AG09309 (cell line): ENCODE measurements around the gene ERI3.

ENCODE experiments used
- DNase-seq: peaks from one replicate; pipeline ENCODE4 v3.0.0-alpha.2; 2010; ENCODE audit warnings: low read depth
- H3K4me3 ChIP-seq: 2 replicates; pipeline ENCODE4 v1.5.1; 2011; ENCODE audit warnings: mild to moderate bottlenecking, low read depth, low read length, moderate library complexity; ENCODE audit not compliant: control insufficient read depth
- TF ChIP-seq, protein P1 (sequence below): IDR thresholded peaks from 2 replicates; pipeline ENCODE4 v1.5.1; 2011; ENCODE audit warnings: mild to moderate bottlenecking, low read depth, low read length, inconsistent platforms; ENCODE audit not compliant: insufficient read depth, control insufficient read depth; ENCODE audit errors: missing control alignments

Gene ERI3

DNA sequence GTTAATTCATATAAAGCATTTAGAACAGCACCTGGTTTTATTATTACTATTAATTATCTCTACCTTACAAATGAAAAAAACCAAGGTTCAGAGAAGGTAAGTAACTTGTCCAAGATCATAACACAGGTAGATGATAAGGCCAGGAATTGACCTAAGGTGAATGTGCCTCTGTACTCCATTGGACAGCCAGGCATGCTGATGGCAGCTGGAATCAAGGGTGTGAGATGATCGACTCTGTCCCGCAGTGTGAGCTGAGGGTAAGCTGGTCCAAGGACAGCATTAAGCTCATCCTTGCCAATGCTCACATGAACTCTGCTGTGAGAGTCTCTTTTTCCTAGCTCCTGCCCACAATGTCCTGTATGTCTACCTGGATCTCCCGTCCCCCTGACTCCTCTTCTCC, 83.4 kb downstream of the ERI3 start:
- no peak for DNase-seq
- H3K4me3 ChIP-seq, result no peak overlapping the region
- TF ChIP-seq, protein P1, sequence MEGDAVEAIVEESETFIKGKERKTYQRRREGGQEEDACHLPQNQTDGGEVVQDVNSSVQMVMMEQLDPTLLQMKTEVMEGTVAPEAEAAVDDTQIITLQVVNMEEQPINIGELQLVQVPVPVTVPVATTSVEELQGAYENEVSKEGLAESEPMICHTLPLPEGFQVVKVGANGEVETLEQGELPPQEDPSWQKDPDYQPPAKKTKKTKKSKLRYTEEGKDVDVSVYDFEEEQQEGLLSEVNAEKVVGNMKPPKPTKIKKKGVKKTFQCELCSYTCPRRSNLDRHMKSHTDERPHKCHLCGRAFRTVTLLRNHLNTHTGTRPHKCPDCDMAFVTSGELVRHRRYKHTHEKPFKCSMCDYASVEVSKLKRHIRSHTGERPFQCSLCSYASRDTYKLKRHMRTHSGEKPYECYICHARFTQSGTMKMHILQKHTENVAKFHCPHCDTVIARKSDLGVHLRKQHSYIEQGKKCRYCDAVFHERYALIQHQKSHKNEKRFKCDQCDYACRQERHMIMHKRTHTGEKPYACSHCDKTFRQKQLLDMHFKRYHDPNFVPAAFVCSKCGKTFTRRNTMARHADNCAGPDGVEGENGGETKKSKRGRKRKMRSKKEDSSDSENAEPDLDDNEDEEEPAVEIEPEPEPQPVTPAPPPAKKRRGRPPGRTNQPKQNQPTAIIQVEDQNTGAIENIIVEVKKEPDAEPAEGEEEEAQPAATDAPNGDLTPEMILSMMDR, result no peak

DNA sequence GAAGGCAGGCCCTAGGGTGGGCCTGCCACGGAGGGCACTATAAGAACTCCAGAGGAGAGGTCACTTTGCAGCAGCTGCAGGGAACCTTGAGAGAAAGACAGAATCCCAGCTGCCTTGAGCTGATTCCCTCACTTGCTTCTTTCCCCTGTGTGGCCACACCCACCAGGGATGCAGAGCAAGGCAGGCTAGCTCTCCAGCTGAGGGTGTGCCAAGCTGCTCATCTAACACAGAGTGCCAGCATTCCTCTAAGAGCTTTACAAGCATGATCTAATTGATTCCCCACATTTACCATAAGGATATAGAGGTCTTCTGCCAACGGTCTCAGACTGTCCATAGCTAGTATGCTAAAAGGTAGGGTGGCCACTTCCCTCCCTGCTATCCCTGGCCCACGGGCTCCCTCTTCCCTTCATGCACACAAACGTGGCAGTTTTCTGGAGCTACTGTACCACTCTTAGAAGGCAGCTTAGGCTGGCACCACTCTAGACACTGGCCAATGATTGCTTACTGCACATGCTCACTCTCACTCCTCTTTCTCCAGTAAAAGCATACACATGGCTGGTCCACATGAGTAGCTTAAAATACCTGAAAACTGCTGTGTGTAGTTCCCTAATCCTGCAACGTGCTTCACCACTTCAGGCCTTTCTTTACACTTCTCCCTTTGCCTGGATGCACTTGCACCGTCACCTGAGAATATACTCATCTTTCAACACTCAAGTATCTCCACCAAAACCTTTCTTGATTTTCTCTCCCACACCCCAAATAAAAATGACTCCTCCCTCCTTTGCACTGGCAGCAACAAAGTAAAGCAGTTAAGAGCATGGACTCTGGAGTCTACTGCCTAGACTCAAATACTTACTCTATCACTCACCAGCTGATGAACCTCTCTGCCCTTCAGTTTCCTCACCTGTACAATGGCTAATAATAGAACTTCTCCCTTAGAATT, 84.1 kb downstream of the ERI3 start:
- no peak overlapping the region for H3K4me3 ChIP-seq
- TF ChIP-seq, protein P1, result no peak
- no peak for DNase-seq

DNA sequence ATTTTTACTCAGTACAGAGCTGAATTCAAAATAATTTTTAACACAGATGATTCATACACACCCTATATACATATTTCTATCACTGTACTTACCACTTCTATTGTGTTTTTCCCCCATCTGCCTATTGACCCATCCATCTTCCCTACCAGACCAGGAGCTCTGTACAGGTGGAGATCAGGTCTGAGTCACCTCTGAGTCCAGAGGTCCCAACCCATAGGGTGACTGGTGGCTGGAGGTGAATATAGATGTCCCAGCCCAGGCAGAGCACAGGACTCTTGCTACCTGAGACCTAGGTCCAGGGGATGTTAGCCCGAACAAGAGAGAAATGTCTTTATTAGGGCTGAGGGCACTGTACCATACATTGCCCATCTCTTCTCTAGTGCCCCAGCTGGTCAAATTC, 87.0 kb downstream of the ERI3 start:
- DNase-seq, result no peak
- H3K4me3 ChIP-seq, result no peak overlapping the region
- TF ChIP-seq, protein P1, result no peak

DNA sequence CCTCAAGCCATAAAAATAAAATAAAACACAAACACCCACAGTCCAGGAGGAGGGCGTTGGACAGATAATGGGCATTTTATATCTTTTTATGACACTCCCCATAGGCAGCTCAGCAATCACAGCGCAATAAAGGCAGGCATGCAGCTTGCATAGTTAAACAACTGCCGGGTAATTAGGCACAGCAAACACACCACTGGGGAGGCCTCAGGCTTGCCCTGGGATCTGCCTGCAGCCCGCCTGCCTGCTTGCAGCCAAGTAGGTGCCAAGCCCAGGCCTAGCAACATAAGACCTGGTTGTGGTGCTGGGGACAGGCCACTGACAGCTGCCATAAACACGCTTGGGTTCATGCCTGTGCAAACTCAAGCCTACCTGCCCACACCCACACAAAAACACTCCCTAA, 87.6 kb downstream of the ERI3 start:
- DNase-seq, result no peak
- TF ChIP-seq, protein P1, result no peak
- H3K4me3 ChIP-seq, result no peak overlapping the region

DNA sequence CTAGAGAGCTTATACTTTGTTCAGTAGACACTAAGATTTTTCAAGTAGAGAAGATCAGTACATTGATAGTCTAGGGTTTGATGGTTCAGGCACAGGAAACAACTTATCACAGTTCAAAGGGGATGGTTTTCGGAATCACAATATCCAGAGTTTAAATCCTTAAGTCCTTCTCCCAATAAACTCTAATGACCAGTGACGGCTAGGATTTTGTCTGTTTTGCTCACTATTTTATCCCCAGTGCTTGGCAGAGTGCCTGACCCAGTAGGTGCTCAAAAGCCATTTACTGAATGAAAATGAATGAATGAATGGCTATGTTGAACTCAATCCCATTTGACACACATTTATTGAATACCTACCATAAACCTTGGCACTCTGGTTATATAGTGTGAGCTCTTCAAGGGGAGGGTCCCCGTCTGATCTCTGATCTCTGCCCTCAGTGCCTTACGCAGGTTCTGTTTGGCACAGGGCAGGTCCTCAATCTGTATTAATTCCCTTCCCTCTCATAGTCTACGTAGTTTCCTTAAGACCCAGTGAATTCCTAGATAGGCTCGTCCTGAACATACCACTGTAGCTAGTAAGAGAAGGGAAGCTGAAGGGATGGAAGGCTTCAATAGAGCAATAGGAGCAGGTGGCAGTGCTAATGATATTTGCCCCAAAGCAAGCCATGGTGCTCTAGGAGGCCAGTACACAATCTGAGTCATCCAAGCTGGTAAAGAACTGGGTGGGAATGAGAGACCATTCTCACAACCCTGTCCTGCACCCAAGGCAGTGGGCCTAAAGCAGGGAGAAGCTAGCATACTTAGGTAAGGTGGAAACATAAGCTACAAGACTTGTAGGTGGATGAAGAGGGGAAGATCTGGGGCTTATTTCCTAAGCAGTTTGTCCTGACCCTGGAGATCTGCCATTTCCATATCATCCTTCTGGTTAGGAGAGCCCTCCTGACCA, 88.4 kb downstream of the ERI3 start:
- TF ChIP-seq, protein P1, result no peak
- no peak overlapping the region for H3K4me3 ChIP-seq
- DNase-seq, result no peak

DNA sequence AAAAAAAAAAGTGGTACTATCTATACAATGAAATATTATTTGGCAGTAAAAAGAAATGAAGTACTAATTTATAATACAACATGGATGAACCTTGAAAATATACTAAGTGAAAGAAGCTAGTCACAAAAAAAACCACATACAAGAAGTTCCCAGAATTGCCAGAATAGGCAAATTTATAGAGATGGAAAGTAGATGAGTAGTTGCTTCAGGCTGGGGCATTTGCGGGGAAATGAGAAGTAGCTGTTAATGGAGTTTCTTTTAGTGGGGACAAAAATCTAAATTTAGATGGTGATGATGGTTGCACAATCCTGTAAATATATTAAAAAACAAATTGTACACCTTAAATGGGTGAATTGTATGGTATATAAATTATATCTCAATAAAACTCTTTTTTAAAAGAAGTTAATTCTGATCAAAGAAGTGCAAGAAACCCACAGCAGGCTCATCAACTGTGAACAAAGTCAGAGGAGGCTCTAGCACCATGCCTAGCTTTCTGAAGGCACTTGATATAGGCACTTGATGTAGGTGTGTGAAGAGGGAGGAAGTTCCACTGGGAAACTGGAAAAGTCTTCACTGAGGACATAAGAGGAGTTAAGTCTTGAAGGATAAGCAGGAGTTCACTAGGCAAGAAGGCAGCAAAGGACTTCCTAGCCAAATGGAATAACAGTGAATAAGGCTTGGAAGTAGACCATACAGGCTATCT, 89.2 kb downstream of the ERI3 start:
- no peak for DNase-seq
- no peak overlapping the region for H3K4me3 ChIP-seq
- TF ChIP-seq, protein P1, result no peak
